Fibroblast of the conjunctiva (primary cell): ENCODE measurements around the gene CHTOP.
A peak's percentile ranks its signal among the peaks of the same experiment; 100 is the strongest.
"Not testable (repeated sequence)": the region's sequence is repeated elsewhere in the genome, so short reads cannot be mapped to it uniquely, and the experiment has no call there.

Experiments used
- DNase-seq: peaks from one replicate; pipeline ENCODE4 v3.0.0-alpha.2; 2010; ENCODE audit warnings: low read depth

Gene CHTOP

DNA sequence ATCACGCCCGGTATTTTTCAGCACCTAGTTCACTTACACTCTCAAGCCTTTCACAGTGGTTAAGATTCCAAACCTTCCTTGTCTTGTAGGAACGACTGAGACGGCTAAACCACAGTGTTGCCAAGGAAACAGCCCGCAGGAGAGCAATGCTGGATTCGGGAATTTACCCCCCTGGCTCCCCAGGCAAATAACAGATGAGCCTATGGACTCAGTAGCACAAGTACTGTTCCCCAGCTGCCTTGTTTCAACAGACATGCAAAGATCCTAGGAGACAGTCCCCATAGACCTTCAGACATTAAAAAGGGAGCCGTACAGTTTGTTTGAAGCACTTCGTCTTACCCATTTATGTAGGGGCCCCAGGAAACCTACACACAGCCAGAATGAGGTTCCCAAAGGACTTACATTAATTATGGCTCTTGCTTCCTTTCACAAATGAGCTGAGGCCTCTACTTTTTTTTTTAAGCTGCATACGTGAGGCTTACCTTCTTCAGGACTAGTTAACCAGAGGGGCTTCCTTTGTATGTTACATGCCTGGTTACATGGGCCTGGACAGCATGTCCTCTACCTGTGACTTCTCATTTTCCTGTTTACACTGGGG is 27.3 kb downstream of the CHTOP start:
- DNase-seq: no peak

DNA sequence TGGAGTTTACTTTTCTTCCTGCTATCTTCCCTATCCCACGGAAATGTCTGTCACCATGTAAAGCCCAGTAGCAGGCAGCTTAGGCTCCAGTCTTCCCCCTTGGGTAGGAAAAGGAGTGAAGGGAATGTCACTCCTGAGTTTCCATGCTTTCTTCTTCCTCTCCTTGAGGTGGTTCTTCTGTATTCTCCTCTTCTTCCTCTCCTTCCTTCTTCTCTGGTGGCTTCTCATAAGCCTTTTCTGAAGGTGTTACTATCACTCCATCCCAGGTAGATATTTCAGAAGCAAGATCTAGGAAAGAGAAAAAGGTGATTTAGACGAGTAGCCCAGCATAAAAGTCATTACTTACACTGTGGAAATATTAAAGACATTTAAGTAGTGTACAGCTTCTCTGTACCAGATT is 28.4 kb downstream of the CHTOP start:
- no peak for DNase-seq

DNA sequence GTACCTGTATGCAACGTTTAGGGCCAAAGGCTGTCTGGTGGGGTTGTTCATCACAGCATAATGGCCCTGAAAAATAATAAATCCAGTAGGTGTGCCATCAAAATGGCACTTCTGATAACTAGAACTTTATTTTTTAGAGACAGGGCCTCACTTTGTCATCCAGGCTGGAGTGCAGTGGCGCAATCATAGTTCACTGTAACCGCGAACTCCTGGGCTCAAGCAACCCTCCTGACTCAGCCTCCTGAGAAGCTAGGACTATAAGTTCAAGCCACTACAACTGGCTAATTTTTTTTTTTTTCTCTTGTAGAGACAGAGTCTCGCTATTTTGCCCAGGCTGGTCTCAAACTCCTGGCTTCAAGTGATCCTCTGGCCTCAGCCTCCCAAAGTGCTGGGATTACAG is 29.3 kb downstream of the CHTOP start:
- DNase-seq: no peak

DNA sequence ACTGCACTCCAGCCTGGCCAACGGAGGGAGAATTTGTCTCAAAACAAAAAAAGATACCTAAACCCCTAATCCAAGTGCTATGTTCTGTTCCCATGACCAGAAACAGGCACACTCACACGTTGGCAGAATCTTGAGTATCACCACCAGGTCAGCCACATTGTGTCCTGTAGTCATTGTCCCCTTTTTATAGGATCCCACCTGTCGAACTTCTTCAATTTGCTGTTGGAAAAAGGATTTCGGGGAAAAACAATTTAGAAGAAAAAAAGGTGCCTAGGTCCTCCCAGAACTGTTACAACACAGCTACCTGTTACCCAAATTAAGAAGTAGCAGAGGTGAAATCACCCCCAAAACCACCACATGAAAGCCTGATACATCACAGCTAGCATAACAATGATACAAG is 33.6 kb downstream of the CHTOP start:
- DNase-seq: no peak

DNA sequence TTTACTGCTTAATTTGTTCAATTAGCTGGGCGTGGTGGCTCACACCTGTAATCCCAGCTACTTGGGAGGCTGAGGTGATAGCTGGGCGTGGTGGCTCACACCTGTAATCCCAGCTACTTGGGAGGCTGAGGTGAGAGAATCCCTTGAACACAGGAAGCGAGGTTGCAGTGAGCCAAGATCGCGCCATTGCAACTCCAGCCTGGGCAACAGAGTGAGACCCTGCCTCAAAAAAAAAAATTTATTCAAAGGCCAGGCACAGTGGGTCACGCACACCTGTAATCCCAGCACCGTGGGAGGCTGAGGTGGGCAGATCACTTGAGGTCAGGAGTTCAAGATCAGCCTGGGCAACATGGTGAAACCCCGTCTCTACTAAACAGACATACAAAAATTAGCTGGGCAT is 34.8 kb downstream of the CHTOP start:
- DNase-seq: not testable (repeated sequence)

DNA sequence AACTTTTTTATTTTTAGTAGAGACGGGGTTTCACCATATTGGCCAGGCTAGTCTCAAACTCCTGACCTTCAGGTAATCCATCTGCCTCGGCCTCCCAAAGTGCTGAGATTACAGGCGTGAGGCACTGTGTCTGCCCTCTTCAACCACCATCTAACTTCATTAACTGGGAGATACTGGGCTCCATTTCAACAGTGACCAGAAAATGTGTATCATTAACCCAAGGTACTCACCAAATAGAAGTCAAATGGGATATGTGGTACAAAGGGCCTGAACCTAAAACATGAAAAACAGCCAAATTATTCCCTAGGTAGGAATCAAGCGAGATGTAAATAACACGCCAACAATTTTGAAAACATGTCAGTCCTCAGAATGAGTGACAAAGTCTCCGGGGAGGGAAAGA is 35.7 kb downstream of the CHTOP start:
- DNase-seq: no peak

DNA sequence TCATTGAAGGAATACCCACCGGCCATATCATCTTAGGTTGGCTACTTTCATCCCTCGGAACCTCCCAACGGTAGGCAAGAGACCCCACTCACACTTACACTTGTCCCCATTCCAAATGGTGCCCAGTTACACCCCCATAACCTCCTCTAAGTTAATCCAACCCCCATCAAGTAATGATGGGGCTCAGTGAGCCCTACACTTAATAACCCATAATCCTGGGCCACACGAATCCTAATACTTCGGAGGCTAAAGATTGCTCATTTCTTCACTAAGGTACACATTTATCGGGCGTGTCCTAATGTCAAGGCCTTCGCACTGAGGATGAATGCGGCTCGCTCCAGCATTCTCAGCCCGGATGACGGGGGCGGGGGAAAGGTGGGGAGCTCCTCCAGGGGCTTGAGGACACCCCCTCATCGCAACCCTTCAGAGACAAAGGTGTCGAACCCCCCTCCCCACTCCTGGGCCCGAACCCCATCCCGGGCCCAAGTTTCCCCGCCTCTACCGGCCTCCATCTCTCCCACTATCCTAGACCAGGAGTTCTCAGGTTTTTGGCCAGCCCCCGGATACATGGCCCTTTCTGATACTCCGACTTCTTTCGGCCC is 36.5 kb downstream of the CHTOP start:
- DNase-seq: no peak

DNA sequence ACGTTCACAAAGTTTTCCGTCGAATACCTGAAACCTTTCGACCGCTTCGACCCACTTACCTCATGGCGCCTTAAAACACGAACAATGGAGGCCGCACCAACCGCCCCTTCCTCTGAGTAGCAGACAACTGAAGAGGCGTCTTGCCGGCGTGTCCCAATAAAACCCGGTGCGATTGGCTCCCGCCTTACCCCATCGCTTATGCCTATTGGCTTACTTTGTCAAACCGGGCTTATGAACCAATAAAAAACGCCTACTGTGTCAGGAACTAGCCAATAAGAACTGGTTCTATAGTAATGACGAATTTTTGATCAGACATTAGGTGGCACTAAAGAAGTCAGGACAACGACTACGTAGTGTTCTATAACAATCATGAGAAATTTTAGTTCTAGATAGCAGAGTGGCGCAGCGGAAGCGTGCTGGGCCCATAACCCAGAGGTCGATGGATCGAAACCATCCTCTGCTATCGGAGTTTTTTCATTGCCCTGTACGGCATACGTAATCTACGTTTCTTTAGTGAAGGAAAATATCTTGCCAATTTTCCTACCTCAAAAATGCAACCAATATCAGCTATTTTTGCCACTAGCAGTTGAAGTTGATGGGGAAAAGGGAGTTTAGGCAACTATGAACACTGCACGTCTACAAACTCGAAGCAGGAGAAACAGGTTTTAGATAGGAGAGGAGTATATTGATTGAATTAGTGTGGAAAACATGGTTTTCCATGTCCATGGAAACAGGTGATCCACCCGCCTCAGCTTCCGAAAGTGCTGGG is 37.2 kb downstream of the CHTOP start, which contains the start of gene ILF2:
Gene ILF2 (minus strand): TSS at position 135 of the 769 bp plus-strand sequence. CDS start 71 bp downstream, at position 64.
- peak; percentile 99 for DNase-seq

DNA sequence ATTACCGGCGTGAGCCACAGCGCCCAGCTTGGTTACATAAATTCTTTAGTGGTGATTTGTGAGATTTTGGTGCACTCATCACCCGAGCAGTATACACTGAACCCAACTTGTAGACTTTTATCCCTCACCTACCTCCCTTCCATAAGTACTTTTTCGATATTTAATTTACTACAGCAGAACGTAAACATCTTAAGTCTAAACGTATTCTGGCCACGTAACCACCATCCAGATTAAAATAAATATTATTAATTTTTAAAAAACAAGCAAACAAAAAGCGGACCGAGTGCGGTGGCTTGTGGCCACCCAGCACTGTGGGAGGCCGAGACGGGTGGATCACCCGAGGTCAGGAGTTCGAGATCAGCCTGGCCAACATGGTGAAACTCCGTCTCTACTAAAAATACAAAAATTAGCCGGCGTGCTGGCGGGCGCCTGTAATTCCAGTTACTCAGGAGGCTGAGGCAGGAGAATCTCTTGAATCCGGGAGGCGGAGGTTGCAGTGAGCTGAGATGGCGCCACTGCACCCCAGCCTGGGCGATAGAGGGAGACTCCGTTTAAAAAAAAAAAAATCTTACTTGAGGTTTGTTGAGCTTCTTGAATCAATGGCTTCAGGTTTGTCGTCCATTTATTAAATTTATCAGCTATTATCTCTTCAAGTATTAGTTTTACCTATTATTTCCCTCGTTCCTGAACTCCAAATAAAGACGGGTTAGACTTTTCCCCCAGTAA is 37.9 kb downstream of the CHTOP start:
- DNase-seq: peak; percentile 9

DNA sequence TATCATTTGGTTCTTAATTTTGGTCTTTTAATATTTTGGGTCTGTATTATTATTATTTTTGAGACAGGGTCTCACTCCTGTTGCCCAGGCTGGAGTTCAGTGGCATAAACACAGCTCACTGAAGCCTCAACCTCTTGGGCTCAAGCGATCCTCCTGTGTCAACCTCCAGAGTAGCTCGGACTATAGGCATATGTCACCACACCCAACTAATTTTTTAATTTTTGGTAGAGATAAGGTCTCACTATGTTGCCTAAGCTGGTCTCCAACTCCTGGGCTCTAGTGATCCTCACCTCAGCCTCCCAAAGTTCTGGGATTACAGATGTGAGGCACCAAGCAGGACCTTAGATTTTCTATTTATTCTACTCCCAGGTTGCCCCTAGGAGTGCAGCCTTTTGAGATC is 39.6 kb downstream of the CHTOP start:
- no peak for DNase-seq

DNA sequence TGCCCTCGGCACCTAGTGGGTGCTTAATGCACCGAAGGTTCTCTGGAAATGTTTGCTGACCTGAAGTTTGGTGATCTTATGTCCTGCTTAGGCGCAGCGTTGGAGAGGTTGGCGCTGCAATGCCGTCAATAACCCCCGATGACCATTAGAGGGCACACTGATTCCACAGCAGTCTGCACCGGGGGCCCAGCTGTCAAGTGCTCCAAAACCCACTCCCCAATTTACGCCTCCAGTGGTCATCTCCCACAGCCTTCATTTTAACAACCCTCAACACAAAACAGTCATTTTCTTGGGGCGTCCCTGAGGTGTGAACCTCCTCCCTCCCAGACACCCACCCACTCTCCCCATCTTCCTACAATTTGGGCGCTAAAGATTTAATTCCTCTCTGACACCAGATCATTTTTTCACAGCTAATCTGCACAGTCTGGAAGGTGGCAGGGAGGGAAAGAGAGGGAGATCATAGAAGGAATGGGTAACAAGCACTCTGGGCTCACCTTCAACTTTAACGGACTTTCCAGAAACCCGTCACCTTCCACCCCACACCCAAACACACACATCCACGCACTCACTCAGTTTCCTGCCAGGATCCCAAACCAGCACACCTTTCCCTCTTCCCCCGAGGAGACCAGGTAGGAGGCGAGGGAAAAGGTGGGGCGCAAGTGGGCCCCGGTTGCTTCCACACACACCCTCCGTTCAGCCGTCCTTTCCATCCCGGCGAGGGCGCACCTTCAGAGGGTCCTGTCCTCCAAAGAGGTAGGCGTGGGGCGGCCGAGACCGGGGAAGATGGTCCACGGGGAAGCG is 44.1 kb downstream of the CHTOP start:
- DNase-seq: peak; percentile 26

DNA sequence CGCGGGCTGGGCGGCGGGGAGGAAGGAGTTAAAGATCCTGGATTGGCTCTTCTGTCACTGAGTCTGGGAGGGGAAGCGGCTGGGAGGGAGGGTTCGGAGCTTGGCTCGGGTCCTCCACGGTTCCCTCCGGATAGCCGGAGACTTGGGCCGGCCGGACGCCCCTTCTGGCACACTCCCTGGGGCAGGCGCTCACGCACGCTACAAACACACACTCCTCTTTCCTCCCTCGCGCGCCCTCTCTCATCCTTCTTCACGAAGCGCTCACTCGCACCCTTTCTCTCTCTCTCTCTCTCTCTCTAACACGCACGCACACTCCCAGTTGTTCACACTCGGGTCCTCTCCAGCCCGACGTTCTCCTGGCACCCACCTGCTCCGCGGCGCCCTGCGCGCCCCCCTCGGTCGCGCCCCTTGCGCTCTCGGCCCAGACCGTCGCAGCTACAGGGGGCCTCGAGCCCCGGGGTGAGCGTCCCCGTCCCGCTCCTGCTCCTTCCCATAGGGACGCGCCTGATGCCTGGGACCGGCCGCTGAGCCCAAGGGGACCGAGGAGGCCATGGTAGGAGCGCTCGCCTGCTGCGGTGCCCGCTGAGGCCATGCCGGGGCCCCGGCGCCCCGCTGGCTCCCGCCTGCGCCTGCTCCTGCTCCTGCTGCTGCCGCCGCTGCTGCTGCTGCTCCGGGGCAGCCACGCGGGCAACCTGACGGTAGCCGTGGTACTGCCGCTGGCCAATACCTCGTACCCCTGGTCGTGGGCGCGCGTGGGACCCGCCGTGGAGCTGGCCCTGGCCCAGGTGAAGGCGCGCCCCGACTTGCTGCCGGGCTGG is 44.9 kb downstream of the CHTOP start, which contains the start of gene NPR1:
Gene NPR1 (plus strand): TSS at position 170 of the 818 bp plus-strand sequence. CDS start 421 bp downstream, at position 591.
- no peak for DNase-seq

DNA sequence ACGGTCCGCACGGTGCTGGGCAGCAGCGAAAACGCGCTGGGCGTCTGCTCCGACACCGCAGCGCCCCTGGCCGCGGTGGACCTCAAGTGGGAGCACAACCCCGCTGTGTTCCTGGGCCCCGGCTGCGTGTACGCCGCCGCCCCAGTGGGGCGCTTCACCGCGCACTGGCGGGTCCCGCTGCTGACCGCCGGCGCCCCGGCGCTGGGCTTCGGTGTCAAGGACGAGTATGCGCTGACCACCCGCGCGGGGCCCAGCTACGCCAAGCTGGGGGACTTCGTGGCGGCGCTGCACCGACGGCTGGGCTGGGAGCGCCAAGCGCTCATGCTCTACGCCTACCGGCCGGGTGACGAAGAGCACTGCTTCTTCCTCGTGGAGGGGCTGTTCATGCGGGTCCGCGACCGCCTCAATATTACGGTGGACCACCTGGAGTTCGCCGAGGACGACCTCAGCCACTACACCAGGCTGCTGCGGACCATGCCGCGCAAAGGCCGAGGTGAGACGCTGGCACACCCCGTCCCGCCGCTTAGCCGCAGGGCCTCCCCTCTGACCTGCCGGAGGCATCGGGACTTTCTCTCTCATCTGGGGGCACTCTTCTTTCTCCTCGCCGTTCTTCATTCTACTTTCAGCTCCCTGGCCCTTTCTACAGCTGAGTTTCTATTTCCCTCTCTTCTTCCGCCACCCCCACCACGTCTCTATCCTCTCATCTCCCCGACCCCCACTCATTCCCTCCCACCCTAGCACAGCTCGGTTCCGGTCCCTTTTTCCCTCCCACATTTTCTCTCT is 45.7 kb downstream of the CHTOP start:
- DNase-seq: no peak

DNA sequence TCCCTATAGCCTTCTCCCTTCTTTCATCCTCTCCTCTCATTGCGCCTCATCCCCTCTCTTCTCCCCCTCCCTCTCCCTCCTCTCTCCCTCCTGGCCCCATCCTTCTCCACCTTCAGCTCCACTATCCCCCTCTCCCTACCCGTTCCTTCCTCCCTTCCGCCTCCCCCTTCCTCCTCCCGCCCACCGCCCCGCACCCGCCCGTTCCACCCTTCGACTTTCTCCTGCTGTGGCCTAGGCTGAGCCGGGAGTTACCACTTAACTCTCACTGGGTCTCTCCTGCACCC is 46.2 kb downstream of the CHTOP start:
- DNase-seq: no peak

DNA sequence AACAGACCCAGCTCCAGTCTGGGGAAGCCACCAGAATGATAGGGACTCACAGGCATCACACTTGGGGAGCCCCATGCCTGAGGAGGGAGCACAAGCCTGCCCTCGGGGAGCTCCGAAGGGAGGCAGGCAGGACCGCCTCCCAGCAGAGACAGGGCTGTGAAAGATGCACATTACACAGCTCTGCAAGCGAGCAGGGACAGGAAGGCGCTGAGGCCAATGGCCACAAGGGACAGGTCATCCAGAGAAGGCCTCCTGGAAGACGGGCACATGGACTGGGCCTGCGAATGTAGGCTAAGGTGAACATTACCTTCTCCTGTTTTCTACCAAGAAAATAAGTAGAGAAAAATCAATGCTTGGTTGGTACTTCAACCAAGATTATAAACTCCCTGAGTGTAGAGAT is 48.9 kb downstream of the CHTOP start:
- no peak for DNase-seq

DNA sequence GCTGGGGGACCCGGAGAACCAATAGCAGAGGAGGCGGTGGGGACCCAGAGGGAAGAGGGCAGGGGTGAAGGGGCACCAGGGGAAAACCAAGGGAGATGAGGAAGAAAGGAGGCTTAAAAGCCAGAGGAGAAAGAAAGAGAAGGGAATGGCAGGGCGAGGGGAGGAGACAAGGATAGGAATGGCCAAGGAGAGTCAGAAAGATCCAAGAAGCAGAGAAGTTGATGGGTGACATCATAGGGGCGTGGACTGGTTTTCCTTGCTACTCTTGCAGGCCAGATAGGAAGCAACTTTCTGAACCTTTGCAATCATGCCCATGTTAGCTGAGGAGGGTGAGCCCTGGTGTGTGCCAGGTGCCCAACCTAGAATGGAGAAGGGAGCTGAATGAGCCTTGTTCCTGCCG is 50.0 kb downstream of the CHTOP start:
- no peak for DNase-seq

DNA sequence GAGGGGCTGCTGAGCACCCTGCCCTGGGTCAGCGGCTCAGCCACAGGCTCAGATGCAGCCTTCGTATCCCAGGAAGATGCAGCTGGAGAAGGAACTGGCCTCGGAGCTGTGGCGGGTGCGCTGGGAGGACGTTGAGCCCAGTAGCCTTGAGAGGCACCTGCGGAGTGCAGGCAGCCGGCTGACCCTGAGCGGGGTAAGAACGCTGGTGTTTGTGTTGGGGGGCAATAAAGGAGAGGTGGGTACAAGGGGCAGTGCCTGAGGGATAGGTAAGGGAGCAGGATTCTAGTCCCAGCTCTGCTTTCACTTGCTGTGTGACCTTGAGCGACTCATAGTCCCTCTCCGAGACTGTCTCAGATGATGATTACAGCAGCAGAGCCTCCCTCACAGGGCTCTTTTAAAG is 51.0 kb downstream of the CHTOP start:
- DNase-seq: no peak

DNA sequence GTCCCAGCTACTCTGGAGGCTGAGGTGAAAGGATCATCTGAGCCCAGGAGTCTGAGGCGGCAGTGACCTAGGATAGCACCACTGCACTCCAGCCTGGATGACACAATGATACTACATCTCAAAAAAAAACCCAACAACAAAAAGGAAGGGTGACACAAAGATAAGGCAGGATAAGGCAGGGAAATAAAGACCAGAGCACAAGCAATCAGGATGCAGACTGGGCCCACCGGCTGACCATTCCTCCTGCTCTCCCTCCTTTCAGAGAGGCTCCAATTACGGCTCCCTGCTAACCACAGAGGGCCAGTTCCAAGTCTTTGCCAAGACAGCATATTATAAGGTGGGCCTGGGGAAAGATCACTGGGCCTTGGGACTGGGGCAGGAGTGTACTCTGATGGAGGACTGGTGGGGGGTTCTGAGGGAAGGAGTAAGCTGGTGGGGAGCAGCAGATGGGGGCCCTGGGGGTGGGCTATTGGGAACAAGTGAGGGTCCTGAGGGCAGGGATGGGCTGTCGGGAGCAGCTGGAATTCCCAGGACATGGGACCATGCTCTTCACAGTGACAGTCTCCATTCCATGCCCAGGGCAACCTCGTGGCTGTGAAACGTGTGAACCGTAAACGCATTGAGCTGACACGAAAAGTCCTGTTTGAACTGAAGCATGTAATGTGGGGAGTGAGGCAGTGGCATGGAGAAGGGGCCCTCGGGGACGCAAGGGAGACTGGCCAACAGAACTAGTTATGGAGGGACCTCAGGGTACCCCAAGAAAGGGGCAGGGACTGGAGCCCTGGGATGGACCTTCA is 51.9 kb downstream of the CHTOP start:
- DNase-seq: no peak

DNA sequence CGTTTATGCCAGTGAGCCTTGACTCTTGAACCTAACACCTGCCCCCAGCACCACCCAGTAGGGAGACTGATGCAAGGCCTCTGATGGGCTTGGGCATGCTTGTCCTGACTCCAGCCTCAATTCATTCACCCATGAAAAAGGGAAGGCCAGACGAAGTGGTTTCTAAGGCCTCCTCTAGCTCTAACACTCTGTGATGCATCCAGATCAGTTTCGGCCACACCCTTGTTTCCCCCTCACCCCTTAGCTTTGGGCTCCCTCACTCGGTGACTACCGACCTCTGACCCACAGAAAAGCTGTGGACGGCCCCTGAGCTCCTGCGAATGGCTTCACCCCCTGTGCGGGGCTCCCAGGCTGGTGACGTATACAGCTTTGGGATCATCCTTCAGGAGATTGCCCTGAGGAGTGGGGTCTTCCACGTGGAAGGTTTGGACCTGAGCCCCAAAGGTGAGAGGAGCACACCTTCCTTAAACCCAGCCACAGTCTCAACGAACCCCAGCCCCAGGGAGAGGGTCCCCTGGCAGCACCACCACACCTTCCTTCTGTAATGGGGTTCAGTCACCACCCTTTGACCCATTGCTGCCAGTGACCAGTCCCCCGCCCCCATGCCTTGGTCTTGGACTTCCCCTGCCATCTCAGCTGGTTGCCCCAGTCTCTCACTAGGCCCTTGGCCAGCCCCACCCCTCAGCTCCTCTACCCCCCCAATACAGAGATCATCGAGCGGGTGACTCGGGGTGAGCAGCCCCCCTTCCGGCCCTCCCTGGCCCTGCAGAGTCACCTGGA is 53.7 kb downstream of the CHTOP start:
- no peak for DNase-seq
